ENCODE data around the gene ERICH2.

Gene ERICH2

GRCh38 chr2:170742896-170743529, 27.2 kb upstream of the ERICH2 start:
- Histone ChIP-seq H2AFZ (ENCODE audit: low read length) (no peak overlapping the region), H3F3A (ENCODE audit: insufficient read depth, low read length) (no peaks in the 10 kb centered on the region), H3K4me3 (ENCODE audit: low read length) (no peak overlapping the region), H3K4me2 (ENCODE audit: low read depth, low read length) (no peak overlapping the region), H4K20me1 (ENCODE audit: insufficient read depth, low read length) (no peaks in the 10 kb centered on the region), H3K9me2 (replicated peaks; ENCODE audit: insufficient read depth, low read length) (no peaks in the 10 kb centered on the region), H3K27ac (ENCODE audit: low read length) (no peak overlapping the region), H3K4me1 (ENCODE audit: low read length) (no peaks in the 10 kb centered on the region), H3K9me3 (replicated peaks; ENCODE audit: insufficient read depth, low read length) (no peaks in the 10 kb centered on the region), H3K79me2 (ENCODE audit: low read length) (no peaks in the 10 kb centered on the region), H3K9ac (ENCODE audit: low read length) (no peak overlapping the region), H3K36me3 (replicated peaks; ENCODE audit: insufficient read depth, low read length) (no peaks in the 10 kb centered on the region), H3K27me3 (replicated peaks; ENCODE audit: insufficient read depth, low read length) (no peaks in the 10 kb centered on the region)
- TF ChIP-seq CTCF (IDR thresholded peaks at IDR 0.05; ENCODE audit: low read length) (no peak), EZH2 (optimal IDR thresholded peaks at IDR 0.05; ENCODE audit: low read depth, low read length) (no peak), EZH2phosphoT487 (IDR thresholded peaks at IDR 0.05; ENCODE audit: low read length) (no peak)
- no peak for DNase-seq

- no peak for DNase-seq
- Histone ChIP-seq H3K4me2 (ENCODE audit: low read depth, low read length) (no peak overlapping the region), H3K4me1 (ENCODE audit: low read length) (no peaks in the 10 kb centered on the region), H2AFZ (ENCODE audit: low read length) (no peak overlapping the region), H3K36me3 (replicated peaks; ENCODE audit: insufficient read depth, low read length) (no peaks in the 10 kb centered on the region), H4K20me1 (ENCODE audit: insufficient read depth, low read length) (no peaks in the 10 kb centered on the region), H3F3A (ENCODE audit: insufficient read depth, low read length) (no peaks in the 10 kb centered on the region), H3K4me3 (ENCODE audit: low read length) (no peak overlapping the region), H3K27ac (ENCODE audit: low read length) (no peak overlapping the region), H3K27me3 (replicated peaks; ENCODE audit: insufficient read depth, low read length) (no peaks in the 10 kb centered on the region), H3K9me2 (replicated peaks; ENCODE audit: insufficient read depth, low read length) (no peaks in the 10 kb centered on the region), H3K9ac (ENCODE audit: low read length) (no peak overlapping the region), H3K9me3 (replicated peaks; ENCODE audit: insufficient read depth, low read length) (no peaks in the 10 kb centered on the region), H3K79me2 (ENCODE audit: low read length) (no peaks in the 10 kb centered on the region)
- no peak for TF ChIP-seq EZH2 (optimal IDR thresholded peaks at IDR 0.05; ENCODE audit: low read depth, low read length)
- TF ChIP-seq EZH2phosphoT487 (IDR thresholded peaks at IDR 0.05; ENCODE audit: low read length) = no peak
- TF ChIP-seq CTCF (IDR thresholded peaks at IDR 0.05; ENCODE audit: low read length) = no peak
Observed at GRCh38 chr2:170743530-170744239, 26.5 kb upstream of the ERICH2 start.

GRCh38 chr2:170744248-170745002, 25.8 kb upstream of the ERICH2 start:
- TF ChIP-seq EZH2 (optimal IDR thresholded peaks at IDR 0.05; ENCODE audit: low read depth, low read length) = no peak
- TF ChIP-seq EZH2phosphoT487 (IDR thresholded peaks at IDR 0.05; ENCODE audit: low read length) = no peak
- no peak for TF ChIP-seq CTCF (IDR thresholded peaks at IDR 0.05; ENCODE audit: low read length)
- no peak for DNase-seq
- H3K27me3 ChIP-seq (replicated peaks; ENCODE audit: insufficient read depth, low read length) = no peaks in the 10 kb centered on the region
- H3K79me2 ChIP-seq (ENCODE audit: low read length) = no peaks in the 10 kb centered on the region
- no peaks in the 10 kb centered on the region for H3K9me3 ChIP-seq (replicated peaks; ENCODE audit: insufficient read depth, low read length)
- H4K20me1 ChIP-seq (ENCODE audit: insufficient read depth, low read length) = no peaks in the 10 kb centered on the region
- H3K4me1 ChIP-seq (ENCODE audit: low read length) = no peaks in the 10 kb centered on the region
- no peak overlapping the region for H3K4me2 ChIP-seq (ENCODE audit: low read depth, low read length)
- no peaks in the 10 kb centered on the region for H3F3A ChIP-seq (ENCODE audit: insufficient read depth, low read length)
- no peaks in the 10 kb centered on the region for H3K36me3 ChIP-seq (replicated peaks; ENCODE audit: insufficient read depth, low read length)
- H3K4me3 ChIP-seq (ENCODE audit: low read length) = no peak overlapping the region
- H2AFZ ChIP-seq (ENCODE audit: low read length) = no peak overlapping the region
- H3K9me2 ChIP-seq (replicated peaks; ENCODE audit: insufficient read depth, low read length) = no peaks in the 10 kb centered on the region
- no peak overlapping the region for H3K9ac ChIP-seq (ENCODE audit: low read length)
- no peak overlapping the region for H3K27ac ChIP-seq (ENCODE audit: low read length)
